Stimulated activated naive CD4-positive, alpha-beta T cell treated with Interleukin-2 at 50 U/mL for 16 hours (primary cell): Measurements from ENCODE around the gene LRP6.
"Not testable (repeated sequence)": the region's sequence is repeated elsewhere in the genome, so short reads cannot be mapped to it uniquely, and the experiment has no call there.

Experiments
- DNase-seq: peaks from one replicate; lab custom pipeline; 2025; lab: John Stamatoyannopoulos, UW

Gene LRP6

GRCh38 chr12:12265571-12266388 is 1.1 kb downstream of the LRP6 start:
- DNase-seq: no peak

- no peak for DNase-seq
Observed at GRCh38 chr12:12265035-12265434, 1.8 kb downstream of the LRP6 start.

GRCh38 chr12:12263909-12264308 is 2.9 kb downstream of the LRP6 start:
- no peak for DNase-seq

GRCh38 chr12:12256291-12256757 is 10.5 kb downstream of the LRP6 start:
- not testable (repeated sequence) for DNase-seq

GRCh38 chr12:12254553-12254952 is 12.3 kb downstream of the LRP6 start:
- no peak for DNase-seq

- DNase-seq: no peak
Observed at GRCh38 chr12:12249216-12250050, 17.4 kb downstream of the LRP6 start.

GRCh38 chr12:12247584-12247983 is 19.3 kb downstream of the LRP6 start:
- no peak for DNase-seq

GRCh38 chr12:12244341-12244740 is 22.5 kb downstream of the LRP6 start:
- no peak for DNase-seq

- DNase-seq: no peak
Observed at GRCh38 chr12:12240662-12241340, 26.0 kb downstream of the LRP6 start.

GRCh38 chr12:12239127-12239526 is 27.7 kb downstream of the LRP6 start:
- no peak for DNase-seq

GRCh38 chr12:12238605-12239004 is 28.2 kb downstream of the LRP6 start:
- DNase-seq: no peak

GRCh38 chr12:12236896-12237295 is 29.9 kb downstream of the LRP6 start:
- no peak for DNase-seq

GRCh38 chr12:12230275-12230674 is 36.6 kb downstream of the LRP6 start:
- DNase-seq: no peak

- DNase-seq: no peak
Observed at GRCh38 chr12:12229556-12230092, 37.2 kb downstream of the LRP6 start.

- no peak for DNase-seq
Observed at GRCh38 chr12:12228402-12228801, 38.4 kb downstream of the LRP6 start.

- DNase-seq: no peak
Observed at GRCh38 chr12:12226187-12226586, 40.7 kb downstream of the LRP6 start.

GRCh38 chr12:12224240-12224940 is 42.5 kb downstream of the LRP6 start:
- no peak for DNase-seq

- DNase-seq: no peak
Observed at GRCh38 chr12:12221560-12221959, 45.3 kb downstream of the LRP6 start.

- no peak for DNase-seq
Observed at GRCh38 chr12:12219664-12220063, 47.2 kb downstream of the LRP6 start.

- no peak for DNase-seq
Observed at GRCh38 chr12:12217018-12217359, 49.9 kb downstream of the LRP6 start.

- DNase-seq: no peak
Observed at GRCh38 chr12:12216349-12217017, 50.4 kb downstream of the LRP6 start.
